ENCODE data around the gene MYH15.

Gene MYH15

GRCh38 chr3:108406063-108406660 lies 104.2 kb downstream of the MYH15 start:
- Histone ChIP-seq H3K27me3 (ENCODE audit: control insufficient read depth, insufficient read depth, low read length) (no peaks in the 10 kb centered on the region), H3K36me3 (ENCODE audit: control insufficient read depth, insufficient read depth, low read length) (no peaks in the 10 kb centered on the region), H3K27ac (ENCODE audit: low read depth, low read length) (no peak overlapping the region), H3K4me3 (ENCODE audit: low read length) (no peak overlapping the region), H3K9ac (ENCODE audit: low read length) (no peak overlapping the region), H3K4me1 (ENCODE audit: control insufficient read depth, insufficient read depth, low read length) (peaks cover 3% of the 10 kb centered on the region)

- Histone ChIP-seq H3K4me3 (ENCODE audit: low read length) (no peak overlapping the region), H3K9ac (ENCODE audit: low read length) (no peak overlapping the region), H3K36me3 (ENCODE audit: control insufficient read depth, insufficient read depth, low read length) (no peaks in the 10 kb centered on the region), H3K27me3 (ENCODE audit: control insufficient read depth, insufficient read depth, low read length) (no peaks in the 10 kb centered on the region), H3K27ac (ENCODE audit: low read depth, low read length) (no peak overlapping the region), H3K4me1 (ENCODE audit: control insufficient read depth, insufficient read depth, low read length) (peaks cover 3% of the 10 kb centered on the region)
Measured at GRCh38 chr3:108404368-108404767, 106.0 kb downstream of the MYH15 start.

- Histone ChIP-seq H3K4me3 (ENCODE audit: low read length) (no peak overlapping the region), H3K27ac (ENCODE audit: low read depth, low read length) (no peak overlapping the region), H3K9ac (ENCODE audit: low read length) (no peak overlapping the region), H3K4me1 (ENCODE audit: control insufficient read depth, insufficient read depth, low read length) (peaks cover 3% of the 10 kb centered on the region), H3K36me3 (ENCODE audit: control insufficient read depth, insufficient read depth, low read length) (no peaks in the 10 kb centered on the region), H3K27me3 (ENCODE audit: control insufficient read depth, insufficient read depth, low read length) (no peaks in the 10 kb centered on the region)
Measured at GRCh38 chr3:108403686-108404345, 106.6 kb downstream of the MYH15 start.

- Histone ChIP-seq H3K27ac (ENCODE audit: low read depth, low read length) (no peak overlapping the region), H3K27me3 (ENCODE audit: control insufficient read depth, insufficient read depth, low read length) (no peaks in the 10 kb centered on the region), H3K36me3 (ENCODE audit: control insufficient read depth, insufficient read depth, low read length) (no peaks in the 10 kb centered on the region), H3K4me1 (ENCODE audit: control insufficient read depth, insufficient read depth, low read length) (peaks cover 3% of the 10 kb centered on the region), H3K9ac (ENCODE audit: low read length) (no peak overlapping the region), H3K4me3 (ENCODE audit: low read length) (no peak overlapping the region)
Measured at GRCh38 chr3:108403198-108403597, 107.2 kb downstream of the MYH15 start.

GRCh38 chr3:108401836-108402235 lies 108.6 kb downstream of the MYH15 start:
- Histone ChIP-seq H3K4me3 (ENCODE audit: low read length) (no peak overlapping the region), H3K36me3 (ENCODE audit: control insufficient read depth, insufficient read depth, low read length) (no peaks in the 10 kb centered on the region)

GRCh38 chr3:108398510-108398909 lies 111.9 kb downstream of the MYH15 start:
- Histone ChIP-seq H3K27ac (ENCODE audit: low read depth, low read length) (no peak overlapping the region), H3K27me3 (ENCODE audit: control insufficient read depth, insufficient read depth, low read length) (no peaks in the 10 kb centered on the region), H3K4me3 (ENCODE audit: low read length) (no peak overlapping the region), H3K9ac (ENCODE audit: low read length) (no peak overlapping the region), H3K4me1 (ENCODE audit: control insufficient read depth, insufficient read depth, low read length) (no peaks in the 10 kb centered on the region), H3K36me3 (ENCODE audit: control insufficient read depth, insufficient read depth, low read length) (no peaks in the 10 kb centered on the region)

More at GRCh38 chr3:108401836-108402235, 108.6 kb downstream of the MYH15 start:
- Histone ChIP-seq H3K27ac (ENCODE audit: low read depth, low read length) (no peak overlapping the region), H3K27me3 (ENCODE audit: control insufficient read depth, insufficient read depth, low read length) (no peaks in the 10 kb centered on the region), H3K9ac (ENCODE audit: low read length) (no peak overlapping the region), H3K4me1 (ENCODE audit: control insufficient read depth, insufficient read depth, low read length) (peaks cover 3% of the 10 kb centered on the region)

- Histone ChIP-seq H3K36me3 (ENCODE audit: control insufficient read depth, insufficient read depth, low read length) (no peaks in the 10 kb centered on the region), H3K9ac (ENCODE audit: low read length) (no peak overlapping the region), H3K4me3 (ENCODE audit: low read length) (no peak overlapping the region), H3K4me1 (ENCODE audit: control insufficient read depth, insufficient read depth, low read length) (no peaks in the 10 kb centered on the region), H3K27ac (ENCODE audit: low read depth, low read length) (no peak overlapping the region), H3K27me3 (ENCODE audit: control insufficient read depth, insufficient read depth, low read length) (no peaks in the 10 kb centered on the region)
Measured at GRCh38 chr3:108396336-108396735, 114.1 kb downstream of the MYH15 start.

GRCh38 chr3:108394563-108394962 lies 115.8 kb downstream of the MYH15 start:
- Histone ChIP-seq H3K4me3 (ENCODE audit: low read length) (no peak overlapping the region), H3K9ac (ENCODE audit: low read length) (no peak overlapping the region), H3K27me3 (ENCODE audit: control insufficient read depth, insufficient read depth, low read length) (no peaks in the 10 kb centered on the region), H3K4me1 (ENCODE audit: control insufficient read depth, insufficient read depth, low read length) (no peaks in the 10 kb centered on the region), H3K27ac (ENCODE audit: low read depth, low read length) (no peak overlapping the region), H3K36me3 (ENCODE audit: control insufficient read depth, insufficient read depth, low read length) (no peaks in the 10 kb centered on the region)

- no peak overlapping the region for H3K4me3 ChIP-seq (ENCODE audit: low read length)
- no peaks in the 10 kb centered on the region for H3K27me3 ChIP-seq (ENCODE audit: control insufficient read depth, insufficient read depth, low read length)
- H3K36me3 ChIP-seq (ENCODE audit: control insufficient read depth, insufficient read depth, low read length) = no peaks in the 10 kb centered on the region
- no peaks in the 10 kb centered on the region for H3K4me1 ChIP-seq (ENCODE audit: control insufficient read depth, insufficient read depth, low read length)
- no peak overlapping the region for H3K27ac ChIP-seq (ENCODE audit: low read depth, low read length)
- H3K9ac ChIP-seq (ENCODE audit: low read length) = no peak overlapping the region
Measured at GRCh38 chr3:108394016-108394415, 116.4 kb downstream of the MYH15 start.

GRCh38 chr3:108393128-108393900 lies 117.1 kb downstream of the MYH15 start:
- H3K36me3 ChIP-seq (ENCODE audit: control insufficient read depth, insufficient read depth, low read length) = no peaks in the 10 kb centered on the region
- no peaks in the 10 kb centered on the region for H3K27me3 ChIP-seq (ENCODE audit: control insufficient read depth, insufficient read depth, low read length)
- H3K4me1 ChIP-seq (ENCODE audit: control insufficient read depth, insufficient read depth, low read length) = no peaks in the 10 kb centered on the region
- H3K27ac ChIP-seq (ENCODE audit: low read depth, low read length) = no peak overlapping the region
- H3K9ac ChIP-seq (ENCODE audit: low read length) = no peak overlapping the region
- no peak overlapping the region for H3K4me3 ChIP-seq (ENCODE audit: low read length)

- Histone ChIP-seq H3K9ac (ENCODE audit: low read length) (no peak overlapping the region), H3K27ac (ENCODE audit: low read depth, low read length) (no peak overlapping the region), H3K27me3 (ENCODE audit: control insufficient read depth, insufficient read depth, low read length) (no peaks in the 10 kb centered on the region), H3K4me1 (ENCODE audit: control insufficient read depth, insufficient read depth, low read length) (no peaks in the 10 kb centered on the region), H3K36me3 (ENCODE audit: control insufficient read depth, insufficient read depth, low read length) (no peaks in the 10 kb centered on the region), H3K4me3 (ENCODE audit: low read length) (no peak overlapping the region)
Measured at GRCh38 chr3:108391917-108392593, 118.3 kb downstream of the MYH15 start.

- no peak overlapping the region for H3K4me3 ChIP-seq (ENCODE audit: low read length)
- no peaks in the 10 kb centered on the region for H3K4me1 ChIP-seq (ENCODE audit: control insufficient read depth, insufficient read depth, low read length)
- no peaks in the 10 kb centered on the region for H3K36me3 ChIP-seq (ENCODE audit: control insufficient read depth, insufficient read depth, low read length)
- no peaks in the 10 kb centered on the region for H3K27me3 ChIP-seq (ENCODE audit: control insufficient read depth, insufficient read depth, low read length)
- H3K9ac ChIP-seq (ENCODE audit: low read length) = no peak overlapping the region
- H3K27ac ChIP-seq (ENCODE audit: low read depth, low read length) = no peak overlapping the region
Measured at GRCh38 chr3:108389372-108389771, 121.0 kb downstream of the MYH15 start.

Data from rectal smooth muscle tissue (tissue), 1 donor.